Progenitor cell of endocrine pancreas (in vitro differentiated cells): ENCODE results near the gene CRB2. TPM values are rescaled to one million over a fixed set of nuclear protein-coding genes. Genes with fewer than 3 reads are reported as not detected.

ENCODE experiments used
- DNase-seq: peaks from one replicate; pipeline ENCODE4 v3.0.0; 2021; ENCODE audit warnings: low spot score; ENCODE audit not compliant: unreplicated experiment
- H3K27ac Mint-ChIP-seq: 2 replicates; pipeline ENCODE4 v1.8.0; 2021; ENCODE audit warnings: mild to moderate bottlenecking, moderate library complexity, mixed read lengths
- H3K27me3 Mint-ChIP-seq: 2 replicates; pipeline ENCODE4 v1.8.0; 2021; ENCODE audit warnings: mixed read lengths
- H3K36me3 Mint-ChIP-seq: 2 replicates; pipeline ENCODE4 v1.8.0; 2022; ENCODE audit warnings: mixed read lengths; ENCODE audit not compliant: insufficient read depth
- H3K4me1 Mint-ChIP-seq: 2 replicates; pipeline ENCODE4 v1.8.0; 2021; ENCODE audit warnings: low read depth, mixed read lengths
- H3K4me3 Mint-ChIP-seq: 2 replicates; pipeline ENCODE4 v1.8.0; 2021; ENCODE audit warnings: low read depth, mild to moderate bottlenecking, moderate library complexity, mixed read lengths
- H3K9me3 Mint-ChIP-seq: 2 replicates; pipeline ENCODE4 v1.8.0; 2021; ENCODE audit warnings: low read depth, mixed read lengths
- CTCF ChIP-seq: fragments of 200-600 bp; sonication (generic); IDR thresholded peaks from one replicate; pipeline ENCODE4 v1.5.0; 2021; ENCODE audit warnings: antibody characterized with exemption, mild to moderate bottlenecking; ENCODE audit not compliant: unreplicated experiment
- total RNA-seq: library from RNA; stranded (reverse); gene quantifications from 2 replicates; pipeline ENCODE4 v1.2.1, GENCODE V29; 2021

CRB2 gene
- total RNA-seq, 1 donor from 2014 or later: 8.4 TPM

GRCh38 chr9:123364241-123364824 is 8.3 kb downstream of the CRB2 start:
- H3K36me3 Mint-ChIP-seq: peaks cover 2% of the 10 kb centered on the region
- H3K27ac Mint-ChIP-seq: peak overlapping the region; percentile 13
- DNase-seq: no peak
- H3K27me3 Mint-ChIP-seq: peaks cover 10% of the 10 kb centered on the region
- no peak for TF ChIP-seq CTCF
- H3K4me1 Mint-ChIP-seq: peaks cover 18% of the 10 kb centered on the region
- H3K9me3 Mint-ChIP-seq: no peaks in the 10 kb centered on the region
- no peak overlapping the region for H3K4me3 Mint-ChIP-seq

- Mint-ChIP-seq H3K4me3 (no peak overlapping the region), H3K27me3 (peaks cover 14% of the 10 kb centered on the region), H3K27ac (no peak overlapping the region), H3K4me1 (peaks cover 10% of the 10 kb centered on the region), H3K36me3 (peaks cover 5% of the 10 kb centered on the region), H3K9me3 (no peaks in the 10 kb centered on the region)
- TF ChIP-seq CTCF: peak; percentile 43
- DNase-seq: no peak
These were observed 9.4 kb downstream of the CRB2 start for GRCh38 chr9:123365287-123365880.

- Mint-ChIP-seq H3K4me3 (no peak overlapping the region), H3K36me3 (peaks cover 5% of the 10 kb centered on the region), H3K27ac (no peak overlapping the region), H3K4me1 (peaks cover 7% of the 10 kb centered on the region), H3K9me3 (no peaks in the 10 kb centered on the region), H3K27me3 (peaks cover 14% of the 10 kb centered on the region)
- no peak for DNase-seq
- TF ChIP-seq CTCF: no peak
These were observed 10.0 kb downstream of the CRB2 start for GRCh38 chr9:123365881-123366528.

- Mint-ChIP-seq H3K27me3 (peaks cover 28% of the 10 kb centered on the region), H3K27ac (no peak overlapping the region), H3K9me3 (no peaks in the 10 kb centered on the region), H3K4me3 (no peak overlapping the region), H3K36me3 (peaks cover 9% of the 10 kb centered on the region), H3K4me1 (peaks cover 4% of the 10 kb centered on the region)
- no peak for TF ChIP-seq CTCF
- DNase-seq: no peak
These were observed 12.0 kb downstream of the CRB2 start for GRCh38 chr9:123368023-123368422.

GRCh38 chr9:123368536-123369153 is 12.6 kb downstream of the CRB2 start:
- H3K27me3 Mint-ChIP-seq: peaks cover 28% of the 10 kb centered on the region
- H3K36me3 Mint-ChIP-seq: peaks cover 9% of the 10 kb centered on the region
- peaks cover 4% of the 10 kb centered on the region for H3K4me1 Mint-ChIP-seq

More at GRCh38 chr9:123368536-123369153, 12.6 kb downstream of the CRB2 start:
- no peak for DNase-seq
- TF ChIP-seq CTCF: no peak
- Mint-ChIP-seq H3K9me3 (no peaks in the 10 kb centered on the region), H3K27ac (no peak overlapping the region), H3K4me3 (no peak overlapping the region)
